Spinal cord (tissue), 10 donors: ENCODE results near the gene ZNF488. TPM values are rescaled to one million over a fixed set of nuclear protein-coding genes. Genes with fewer than 3 reads are reported as not detected.
A peak's percentile ranks its signal among the peaks of the same experiment; 100 is the strongest.

ENCODE experiments used
- DNase-seq, 6 donors: peaks; one replicate each; pipeline versions ENCODE4 v3.0.0 to v3.0.0-alpha.2; 2013 to 2015; ENCODE audit warnings: low spot score in 6 of 6, low read depth in 4 of 6
- H3K27ac ChIP-seq: one replicate; pipeline ENCODE4 v1.5.1; 2013; ENCODE audit warnings: low read depth, low read length, control low read depth
- H3K27me3 ChIP-seq: one replicate; pipeline ENCODE4 v1.6.1; 2013; ENCODE audit warnings: low read length; ENCODE audit not compliant: control insufficient read depth, insufficient read depth
- H3K36me3 ChIP-seq: one replicate; pipeline ENCODE4 v1.6.1; 2013; ENCODE audit warnings: low read length; ENCODE audit not compliant: control insufficient read depth, insufficient read depth
- H3K4me1 ChIP-seq: one replicate; pipeline ENCODE4 v1.6.1; 2013; ENCODE audit warnings: low read length; ENCODE audit not compliant: control insufficient read depth, insufficient read depth
- H3K4me3 ChIP-seq: one replicate; pipeline ENCODE4 v1.5.1; 2013; ENCODE audit warnings: low read depth, low read length, control low read depth
- H3K9me3 ChIP-seq: one replicate; pipeline ENCODE4 v1.6.1; 2013; ENCODE audit warnings: low read length; ENCODE audit not compliant: control insufficient read depth, insufficient read depth
- WGBS: methylation state at CpG from one replicate; pipeline ENCODE4 v1.1.5; 2013; ENCODE audit warnings: missing lambda C conversion rate; ENCODE audit not compliant: insufficient coverage; 5-methylcytosine and 5-hydroxymethylcytosine counted together
- polyA plus RNA-seq, 2 donors: library from polyadenylated mRNA; unstranded; fragments of 120-200 nt; gene quantifications; one replicate each; pipeline ENCODE4 v1.2.1, GENCODE V29; 2013; ENCODE audit not compliant: insufficient read length in 2 of 2
- total RNA-seq, 2 donors: library from RNA; depleted of rRNA in 1 of 2; stranded (reverse); fragments of 120-200 nt in 1 of 2; fragments of >200 nt in 1 of 2; gene quantifications; one replicate each; pipeline versions ENCODE4 v1.2.3 to v1.2.4, GENCODE V29; 2013 to 2014
- donor health status: healthy.

ZNF488 gene
- total and polyA plus RNA-seq, 4 donors: 4.5 to 39.6 (median 20.3) TPM

DNA sequence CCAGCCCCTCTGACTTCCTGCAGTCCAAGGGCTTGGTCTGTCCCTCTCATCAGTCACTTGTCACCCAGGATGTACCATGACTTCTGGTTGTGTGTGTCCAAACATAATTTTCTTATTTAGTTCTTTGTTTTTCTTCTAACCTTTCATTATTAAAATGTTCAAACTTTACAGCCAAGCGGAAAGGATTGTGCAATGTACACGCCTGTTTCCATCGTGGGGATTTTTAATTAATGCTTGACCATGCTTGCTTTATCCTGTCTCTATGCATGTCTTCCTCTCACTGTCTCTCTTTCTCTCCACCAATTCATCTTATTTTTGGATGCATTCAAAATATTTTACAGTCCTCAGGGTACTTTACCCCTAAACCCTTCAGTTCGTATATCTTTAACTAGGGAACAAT, 26.2 kb upstream of the ZNF488 start:
- H3K36me3 ChIP-seq: no peaks in the 10 kb centered on the region
- H3K27ac ChIP-seq: no peak overlapping the region
- peaks cover 7% of the 10 kb centered on the region for H3K4me1 ChIP-seq
- no peaks in the 10 kb centered on the region for H3K27me3 ChIP-seq
- DNase-seq: no peak
- no peak overlapping the region for H3K4me3 ChIP-seq
- WGBS: no CpG with 5 or more reads among the region's 4 CpGs
- H3K9me3 ChIP-seq: no peaks in the 10 kb centered on the region

- no peaks in the 10 kb centered on the region for H3K9me3 ChIP-seq
- H3K4me1 ChIP-seq: peaks cover 7% of the 10 kb centered on the region
- no peak overlapping the region for H3K27ac ChIP-seq
- H3K27me3 ChIP-seq: no peaks in the 10 kb centered on the region
- no peaks in the 10 kb centered on the region for H3K36me3 ChIP-seq
- no peak overlapping the region for H3K4me3 ChIP-seq
- no peak for DNase-seq
- 85% methylated on average over 3 of the region's 3 CpGs for WGBS
These were observed 25.8 kb upstream of the ZNF488 start for GRCh38 chr10:47409866-47410256.

- Histone ChIP-seq H3K9me3 (no peaks in the 10 kb centered on the region), H3K27ac (no peak overlapping the region), H3K36me3 (no peaks in the 10 kb centered on the region), H3K4me3 (no peak overlapping the region), H3K27me3 (no peaks in the 10 kb centered on the region), H3K4me1 (peaks cover 9% of the 10 kb centered on the region)
- DNase-seq: peak in 1 of 6 donors; percentile 17
- 60% methylated on average over 13 of the region's 15 CpGs for WGBS
These were observed 25.2 kb upstream of the ZNF488 start for GRCh38 chr10:47409171-47409865.

DNA sequence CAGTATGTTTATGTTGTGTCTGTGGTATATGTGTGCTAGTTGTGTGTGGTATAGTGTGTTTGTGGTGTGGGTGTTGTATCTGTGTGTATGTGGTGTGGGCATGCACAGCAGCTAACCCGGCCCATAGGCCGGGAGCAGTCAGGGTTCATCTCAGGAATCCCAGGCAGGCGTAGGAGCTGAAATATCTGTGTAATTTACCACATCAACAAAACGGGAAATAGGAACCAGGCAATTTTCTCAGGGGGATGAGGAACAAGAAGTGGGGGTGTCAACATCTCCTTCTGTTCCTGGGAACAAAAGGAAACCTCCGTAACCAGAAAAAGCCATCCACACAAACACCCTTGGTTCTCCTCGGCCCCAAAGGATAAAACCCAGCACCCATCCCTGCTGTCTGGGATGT, 24.5 kb upstream of the ZNF488 start:
- peaks cover 12% of the 10 kb centered on the region for H3K4me1 ChIP-seq
- no peaks in the 10 kb centered on the region for H3K9me3 ChIP-seq
- no peak overlapping the region for H3K4me3 ChIP-seq
- WGBS: no CpG with 5 or more reads among the region's 6 CpGs
- H3K27me3 ChIP-seq: no peaks in the 10 kb centered on the region
- no peaks in the 10 kb centered on the region for H3K36me3 ChIP-seq
- DNase-seq: no peak
- H3K27ac ChIP-seq: no peak overlapping the region

GRCh38 chr10:47406870-47407691, 23.0 kb upstream of the ZNF488 start:
- no peak for DNase-seq
- WGBS: 85% methylated on average over 7 of the region's 9 CpGs
- H3K4me1 ChIP-seq: peaks cover 21% of the 10 kb centered on the region
- H3K4me3 ChIP-seq: no peak overlapping the region
- H3K27ac ChIP-seq: no peak overlapping the region
- H3K9me3 ChIP-seq: no peaks in the 10 kb centered on the region
- no peaks in the 10 kb centered on the region for H3K36me3 ChIP-seq
- H3K27me3 ChIP-seq: no peaks in the 10 kb centered on the region

DNA sequence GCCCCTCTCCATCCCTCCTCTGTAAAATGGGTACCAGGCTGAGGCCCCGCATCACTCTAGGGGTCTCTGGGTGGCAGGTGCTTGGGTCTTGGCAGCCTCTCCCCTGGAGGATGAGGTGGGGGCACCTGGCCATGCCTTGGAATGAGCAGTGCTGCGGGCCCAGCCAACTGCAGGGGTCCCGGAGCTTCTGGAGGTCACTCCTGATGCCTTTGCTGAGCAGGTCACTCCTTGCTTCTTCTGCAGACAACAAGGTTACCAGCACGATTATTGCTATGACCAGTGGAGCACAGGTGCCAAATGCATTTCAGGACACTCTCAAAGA, 22.4 kb upstream of the ZNF488 start:
- DNase-seq: no peak
- Histone ChIP-seq H3K4me3 (no peak overlapping the region), H3K27me3 (no peaks in the 10 kb centered on the region), H3K9me3 (no peaks in the 10 kb centered on the region), H3K4me1 (peaks cover 21% of the 10 kb centered on the region), H3K36me3 (no peaks in the 10 kb centered on the region), H3K27ac (no peak overlapping the region)
- 92% methylated on average over 4 of the region's 4 CpGs for WGBS

- 96% methylated on average over 9 of the region's 11 CpGs for WGBS
- no peaks in the 10 kb centered on the region for H3K36me3 ChIP-seq
- H3K27me3 ChIP-seq: no peaks in the 10 kb centered on the region
- H3K4me3 ChIP-seq: no peak overlapping the region
- H3K4me1 ChIP-seq: peaks cover 21% of the 10 kb centered on the region
- no peak for DNase-seq
- no peaks in the 10 kb centered on the region for H3K9me3 ChIP-seq
- H3K27ac ChIP-seq: no peak overlapping the region
These were observed 21.9 kb upstream of the ZNF488 start for GRCh38 chr10:47405857-47406547.

DNA sequence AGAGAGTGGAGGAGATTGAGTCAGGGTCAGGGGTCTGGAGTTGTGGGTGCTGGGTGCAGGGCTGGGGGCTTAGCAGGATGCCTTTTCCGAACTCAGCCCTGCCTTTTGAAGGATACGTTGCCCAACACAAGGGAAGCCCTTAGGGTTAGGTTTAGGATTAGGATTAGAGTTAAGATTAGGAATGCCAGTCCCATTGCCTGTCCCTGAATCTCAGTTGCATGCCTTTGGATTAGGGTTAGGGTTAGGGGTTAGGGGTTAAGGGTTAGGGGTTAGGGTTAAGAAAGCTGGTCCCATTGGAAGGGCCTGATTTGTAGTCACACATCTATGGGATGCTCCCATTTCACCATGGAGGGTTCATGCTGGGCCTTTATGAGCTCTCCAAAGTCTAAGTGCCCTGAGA, 20.8 kb upstream of the ZNF488 start:
- DNase-seq: no peak
- H3K27me3 ChIP-seq: no peaks in the 10 kb centered on the region
- no peak overlapping the region for H3K27ac ChIP-seq
- WGBS: 92% methylated on average over 2 of the region's 2 CpGs
- peaks cover 21% of the 10 kb centered on the region for H3K4me1 ChIP-seq
- H3K9me3 ChIP-seq: no peaks in the 10 kb centered on the region
- no peaks in the 10 kb centered on the region for H3K36me3 ChIP-seq
- H3K4me3 ChIP-seq: no peak overlapping the region

DNA sequence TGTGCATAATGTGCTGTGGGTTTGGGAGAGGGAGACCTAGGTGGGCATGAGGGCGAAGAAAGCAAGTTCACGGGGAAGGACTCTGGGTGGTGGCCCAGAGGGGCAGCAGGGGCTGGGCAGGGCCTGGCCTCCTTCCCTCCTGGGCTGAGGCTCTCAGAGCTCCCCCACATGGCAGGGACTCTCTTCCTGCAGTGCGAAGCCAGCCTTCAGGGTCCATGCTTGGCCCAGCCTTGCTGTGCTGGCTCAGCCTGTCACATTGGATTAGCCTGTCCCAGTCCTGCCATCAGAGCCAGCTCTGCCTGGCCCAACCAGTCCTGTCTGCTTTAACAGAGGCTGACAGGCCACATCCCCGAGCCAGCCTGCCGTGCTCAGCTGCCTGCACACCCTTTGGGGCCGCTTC, 20.4 kb upstream of the ZNF488 start:
- no peaks in the 10 kb centered on the region for H3K9me3 ChIP-seq
- no peak overlapping the region for H3K4me3 ChIP-seq
- H3K4me1 ChIP-seq: peaks cover 20% of the 10 kb centered on the region
- H3K27me3 ChIP-seq: no peaks in the 10 kb centered on the region
- H3K27ac ChIP-seq: no peak overlapping the region
- DNase-seq: no peak
- WGBS: 80% methylated on average over 6 of the region's 6 CpGs
- H3K36me3 ChIP-seq: no peaks in the 10 kb centered on the region
